SW 1271 (cell line): ENCODE results near the gene XAF1.
"Not testable (repeated sequence)": the region's sequence is repeated elsewhere in the genome, so short reads cannot be mapped to it uniquely, and the experiment has no call there.

Experiments used
- DNase-seq, 2 experiments: peaks; one replicate each; lab custom pipeline; 2025; lab: John Stamatoyannopoulos, UW

Gene XAF1

GRCh38 chr17:6800422-6801027 lies 44.7 kb downstream of the XAF1 start:
- DNase-seq = no peak

GRCh38 chr17:6811510-6811909 lies 55.7 kb downstream of the XAF1 start:
- DNase-seq = no peak

- no peak for DNase-seq
Measured at GRCh38 chr17:6812295-6812694, 56.4 kb downstream of the XAF1 start.

GRCh38 chr17:6815775-6816174 lies 59.9 kb downstream of the XAF1 start:
- no peak for DNase-seq

GRCh38 chr17:6816368-6816767 lies 60.5 kb downstream of the XAF1 start:
- DNase-seq = not testable (repeated sequence)

- DNase-seq = no peak
Measured at GRCh38 chr17:6818938-6819337, 63.1 kb downstream of the XAF1 start.

GRCh38 chr17:6823011-6823442 lies 67.2 kb downstream of the XAF1 start:
- no peak for DNase-seq
